M059J (cell line): Measurements from ENCODE around the gene ST6GALNAC6. TPM values are rescaled to one million over a fixed set of nuclear protein-coding genes. Genes with fewer than 3 reads are reported as not detected.
A peak's percentile ranks its signal among the peaks of the same experiment; 100 is the strongest.
"Not testable (repeated sequence)": the region's sequence is repeated elsewhere in the genome, so short reads cannot be mapped to it uniquely, and the experiment has no call there.

Experiments
- DNase-seq: peaks from one replicate; pipeline ENCODE4 v3.0.0-alpha.2; 2012; ENCODE audit warnings: low read depth
- total RNA-seq: library from RNA; depleted of rRNA; stranded (reverse); fragments of >200 nt; shearing (Covaris generic); gene quantifications from 2 replicates; pipeline ENCODE4 v1.2.3, GENCODE V29; 2014

The ST6GALNAC6 gene
- total RNA-seq, 1 experiment from 2014 or later = 29.4 TPM

- peak; percentile 36 for DNase-seq
These were observed 25.5 kb downstream of the ST6GALNAC6 start for GRCh38 chr9:127873886-127874285.

GRCh38 chr9:127873223-127873691 lies 26.1 kb downstream of the ST6GALNAC6 start:
- no peak for DNase-seq

- DNase-seq = no peak
These were observed 26.8 kb downstream of the ST6GALNAC6 start for GRCh38 chr9:127872369-127873222.

GRCh38 chr9:127871531-127871930 lies 27.9 kb downstream of the ST6GALNAC6 start:
- DNase-seq = no peak

- no peak for DNase-seq
These were observed 28.5 kb downstream of the ST6GALNAC6 start for GRCh38 chr9:127870887-127871286.

- not testable (repeated sequence) for DNase-seq
These were observed 29.3 kb downstream of the ST6GALNAC6 start for GRCh38 chr9:127870153-127870491.

GRCh38 chr9:127869310-127870152 lies 29.9 kb downstream of the ST6GALNAC6 start:
- peak; percentile 84 for DNase-seq

GRCh38 chr9:127868278-127868902 lies 31.0 kb downstream of the ST6GALNAC6 start:
- no peak for DNase-seq

GRCh38 chr9:127867356-127868277 lies 31.8 kb downstream of the ST6GALNAC6 start:
- no peak for DNase-seq

- DNase-seq = no peak
These were observed 32.9 kb downstream of the ST6GALNAC6 start for GRCh38 chr9:127866535-127866934.

- no peak for DNase-seq
These were observed 33.5 kb downstream of the ST6GALNAC6 start for GRCh38 chr9:127865645-127866464.

- no peak for DNase-seq
These were observed 36.2 kb downstream of the ST6GALNAC6 start for GRCh38 chr9:127863191-127863621.

GRCh38 chr9:127862075-127863011 lies 37.1 kb downstream of the ST6GALNAC6 start:
- DNase-seq = peak; percentile 40

- no peak for DNase-seq
These were observed 38.6 kb downstream of the ST6GALNAC6 start for GRCh38 chr9:127860779-127861178.

- no peak for DNase-seq
These were observed 39.1 kb downstream of the ST6GALNAC6 start for GRCh38 chr9:127860260-127860659.

- no peak for DNase-seq
These were observed 41.3 kb downstream of the ST6GALNAC6 start for GRCh38 chr9:127858041-127858512.

GRCh38 chr9:127857278-127857677 lies 42.1 kb downstream of the ST6GALNAC6 start:
- DNase-seq = no peak

- no peak for DNase-seq
These were observed 42.7 kb downstream of the ST6GALNAC6 start for GRCh38 chr9:127856729-127857116.
